Thoracic aorta (tissue), 2 donors: ENCODE results near the gene PABPN1L. TPM values are rescaled to one million over a fixed set of nuclear protein-coding genes. Genes with fewer than 3 reads are reported as not detected.

Experiments
- ATAC-seq: fragments of 150-250 bp; one replicate; pipeline ENCODE4 v1.8.0; 2017; ENCODE audit warnings: low read depth; ENCODE audit not compliant: insufficient number of reproducible peaks, low FRiP score
- DNase-seq: peaks from one replicate; pipeline ENCODE4 v3.0.0-alpha.2; 2020; ENCODE audit warnings: low spot score
- H3K27ac ChIP-seq, 2 donors: fragments of 200-600 bp; sonication (generic); 1 replicate in 1 of 2; 2 replicates in 1 of 2; pipeline ENCODE4 v1.5.1; 2016; ENCODE audit warnings: mild to moderate bottlenecking in 2 of 2, moderate library complexity in 2 of 2
- H3K27me3 ChIP-seq: fragments of 200-600 bp; sonication (generic); replicated peaks from 2 replicates; pipeline ENCODE4 v1.6.0; 2016; ENCODE audit warnings: mild to moderate bottlenecking; ENCODE audit not compliant: insufficient read depth
- H3K36me3 ChIP-seq: fragments of 200-600 bp; sonication (generic); one replicate; pipeline ENCODE4 v1.5.1; 2016
- H3K4me1 ChIP-seq, 2 donors: fragments of 200-600 bp; sonication (generic); 1 replicate in 1 of 2; 2 replicates in 1 of 2; pipeline versions ENCODE4 v1.5.1 to v1.6.0; 2016; ENCODE audit warnings: low read depth in 2 of 2, mild to moderate bottlenecking in 1 of 2; ENCODE audit not compliant: control insufficient read depth in 1 of 2
- H3K4me3 ChIP-seq: fragments of 200-600 bp; sonication (generic); 2 replicates; pipeline ENCODE4 v1.5.1; 2016; ENCODE audit warnings: mild to moderate bottlenecking
- H3K9me3 ChIP-seq: fragments of 200-600 bp; sonication (generic); 2 replicates; pipeline ENCODE4 v1.5.1; 2016
- CTCF ChIP-seq: fragments of 200-600 bp; sonication (generic); IDR thresholded peaks from one replicate; pipeline ENCODE4 v1.5.1; 2019; ENCODE audit warnings: antibody characterized with exemption
- total RNA-seq, 2 donors: library from RNA; depleted of rRNA; stranded (reverse); fragments of >200 nt; gene quantifications; one replicate each; pipeline versions ENCODE4 v1.1.0 to v1.2.3, GENCODE V29; 2016

The PABPN1L gene
- total RNA-seq, 2 donors from 2014 or later = not detected

DNA sequence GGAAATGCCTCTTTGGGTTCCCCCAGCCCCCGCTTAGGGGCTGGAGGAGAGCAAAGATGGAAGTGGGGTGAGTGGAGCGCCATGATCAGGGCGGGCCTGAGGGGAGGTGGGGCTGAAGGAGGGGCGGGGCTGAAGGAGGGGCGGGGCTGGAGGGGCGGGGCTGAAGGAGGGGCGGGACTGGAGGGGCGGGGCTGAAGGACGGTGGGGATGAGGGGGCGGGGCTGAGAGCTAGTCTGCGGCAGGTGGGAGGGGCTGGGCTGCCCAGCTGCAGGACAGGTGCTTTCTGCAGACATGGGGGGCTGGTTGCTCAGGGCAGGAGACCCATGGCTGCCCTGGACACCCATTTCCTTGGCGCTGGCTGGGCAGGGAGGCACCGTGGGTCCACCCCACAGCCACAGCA lies 39.1 kb upstream of the PABPN1L start:
- Histone ChIP-seq H3K27ac (no peak overlapping the region), H3K4me1 (no peaks in the 10 kb centered on the region), H3K27me3 (no peaks in the 10 kb centered on the region), H3K36me3 (no peaks in the 10 kb centered on the region), H3K4me3 (no peak overlapping the region), H3K9me3 (no peaks in the 10 kb centered on the region)
- TF ChIP-seq CTCF = no peak
- no peak for DNase-seq
- no peak for ATAC-seq

GRCh38 chr16:88904676-88905365 lies 38.4 kb upstream of the PABPN1L start:
- Histone ChIP-seq H3K9me3 (no peaks in the 10 kb centered on the region), H3K36me3 (no peaks in the 10 kb centered on the region), H3K27me3 (no peaks in the 10 kb centered on the region), H3K27ac (no peak overlapping the region), H3K4me1 (no peaks in the 10 kb centered on the region), H3K4me3 (no peak overlapping the region)
- no peak for ATAC-seq
- no peak for TF ChIP-seq CTCF
- no peak for DNase-seq

DNA sequence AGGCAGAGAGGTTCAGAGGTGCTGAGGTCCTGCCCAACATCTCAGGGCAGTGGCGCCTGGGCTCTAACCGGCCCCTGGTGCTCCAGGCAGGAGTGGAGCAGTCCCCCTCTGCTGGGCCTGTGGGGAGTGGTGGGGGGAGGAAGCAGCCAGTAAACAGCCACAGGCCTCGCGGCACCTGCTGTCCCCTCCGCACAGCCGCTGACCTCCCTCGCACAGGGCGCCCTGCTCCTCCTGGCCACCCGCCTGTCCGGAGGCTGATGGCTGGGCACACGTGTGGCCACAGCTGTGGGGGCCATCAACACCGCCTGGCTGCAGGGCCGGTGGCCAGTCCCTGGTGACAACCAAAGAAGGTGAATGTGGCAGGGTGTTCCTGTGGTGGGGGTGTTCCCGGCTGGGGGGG lies 36.8 kb upstream of the PABPN1L start:
- Histone ChIP-seq H3K4me1 (no peaks in the 10 kb centered on the region), H3K9me3 (no peaks in the 10 kb centered on the region), H3K4me3 (no peak overlapping the region), H3K27me3 (no peaks in the 10 kb centered on the region), H3K27ac (no peak overlapping the region), H3K36me3 (no peaks in the 10 kb centered on the region)
- ATAC-seq (no peak), DNase-seq (no peak)
- no peak for TF ChIP-seq CTCF

DNA sequence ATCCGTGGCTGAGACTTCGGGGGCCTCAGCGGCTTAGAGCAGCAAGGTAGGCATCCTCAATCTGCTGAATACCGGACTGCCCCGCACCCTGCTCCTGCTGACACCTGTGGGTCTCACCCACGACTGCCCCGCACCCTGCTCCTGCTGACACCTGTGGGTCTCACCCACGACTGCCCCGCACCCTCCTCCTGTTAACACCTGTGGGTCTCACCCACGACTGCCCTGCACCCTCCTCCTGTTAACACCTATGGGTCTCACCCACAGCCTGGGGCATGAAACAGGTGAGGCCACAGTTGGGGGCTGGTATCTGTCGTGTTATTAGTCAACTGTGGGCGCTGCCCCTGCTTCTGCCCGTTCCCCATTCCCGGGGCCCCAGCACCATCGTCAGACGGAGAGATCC lies 36.3 kb upstream of the PABPN1L start:
- no peaks in the 10 kb centered on the region for H3K27me3 ChIP-seq

GRCh38 chr16:88901718-88902337 lies 35.4 kb upstream of the PABPN1L start:
- no peak for ATAC-seq
- no peak overlapping the region for H3K4me3 ChIP-seq
- H3K4me1 ChIP-seq = no peaks in the 10 kb centered on the region

More for the DNA sequence above, 36.3 kb upstream of the PABPN1L start:
- H3K4me3 ChIP-seq = no peak overlapping the region
- no peaks in the 10 kb centered on the region for H3K9me3 ChIP-seq
- DNase-seq = no peak
- no peak for ATAC-seq
- H3K36me3 ChIP-seq = no peaks in the 10 kb centered on the region
- H3K4me1 ChIP-seq = no peaks in the 10 kb centered on the region
- no peak for TF ChIP-seq CTCF
- no peak overlapping the region for H3K27ac ChIP-seq

More at GRCh38 chr16:88901718-88902337, 35.4 kb upstream of the PABPN1L start:
- Histone ChIP-seq H3K27ac (no peak overlapping the region), H3K36me3 (no peaks in the 10 kb centered on the region), H3K9me3 (no peaks in the 10 kb centered on the region), H3K27me3 (no peaks in the 10 kb centered on the region)
- no peak for TF ChIP-seq CTCF
- DNase-seq = no peak
